Measurements from ENCODE around the gene WDR20.
"Not testable (repeated sequence)": the region's sequence is repeated elsewhere in the genome, so short reads cannot be mapped to it uniquely, and the experiment has no call there.

The WDR20 gene

GRCh38 chr14:102139286-102140026, at the start of gene WDR20:
WDR20 (plus strand) TSS chr14:102139897; CDS start chr14:102139924, 27 bp downstream.
- peak; percentile 99 for DNase-seq

- no peak for DNase-seq
Measured at GRCh38 chr14:102090713-102091112, 49.0 kb upstream of the WDR20 start.

GRCh38 chr14:102092806-102093205, 46.9 kb upstream of the WDR20 start:
- no peak for DNase-seq

GRCh38 chr14:102094101-102094500, 45.6 kb upstream of the WDR20 start:
- no peak for DNase-seq

GRCh38 chr14:102095231-102095870, 44.3 kb upstream of the WDR20 start:
- DNase-seq, result no peak

- no peak for DNase-seq
Measured at GRCh38 chr14:102095871-102096568, 43.7 kb upstream of the WDR20 start.

GRCh38 chr14:102096569-102097188, 43.0 kb upstream of the WDR20 start:
- DNase-seq, result peak; percentile 62

- no peak for DNase-seq
Measured at GRCh38 chr14:102097441-102098135, 42.1 kb upstream of the WDR20 start.

GRCh38 chr14:102103062-102103695, 36.5 kb upstream of the WDR20 start:
- no peak for DNase-seq

GRCh38 chr14:102105369-102105768, 34.3 kb upstream of the WDR20 start:
- DNase-seq, result no peak

- not testable (repeated sequence) for DNase-seq
Measured at GRCh38 chr14:102109332-102109731, 30.4 kb upstream of the WDR20 start.

- DNase-seq, result no peak
Measured at GRCh38 chr14:102111101-102111500, 28.6 kb upstream of the WDR20 start.

GRCh38 chr14:102116361-102117180, 23.1 kb upstream of the WDR20 start:
- no peak for DNase-seq

- DNase-seq, result no peak
Measured at GRCh38 chr14:102117852-102118251, 21.8 kb upstream of the WDR20 start.

GRCh38 chr14:102120888-102121287, 18.8 kb upstream of the WDR20 start:
- no peak for DNase-seq

GRCh38 chr14:102121567-102121966, 18.1 kb upstream of the WDR20 start:
- no peak for DNase-seq

GRCh38 chr14:102124419-102124818, 15.3 kb upstream of the WDR20 start:
- DNase-seq, result no peak

- DNase-seq, result no peak
Measured at GRCh38 chr14:102125546-102125945, 14.2 kb upstream of the WDR20 start.

- no peak for DNase-seq
Measured at GRCh38 chr14:102126807-102127455, 12.8 kb upstream of the WDR20 start.

- no peak for DNase-seq
Measured at GRCh38 chr14:102131741-102132140, 8.0 kb upstream of the WDR20 start.

GRCh38 chr14:102134021-102134420, 5.7 kb upstream of the WDR20 start:
- DNase-seq, result not testable (repeated sequence)
